HG03175 (cell line): ENCODE data around the gene MAPK8.

Experiments
- ATAC-seq: cut with Tn5 transposase; IDR thresholded peaks from one replicate; pipeline ENCODE4 v1.9.1; 2021; ENCODE audit warnings: mild to moderate bottlenecking, moderate library complexity; ENCODE audit not compliant: unreplicated experiment

Gene MAPK8

DNA sequence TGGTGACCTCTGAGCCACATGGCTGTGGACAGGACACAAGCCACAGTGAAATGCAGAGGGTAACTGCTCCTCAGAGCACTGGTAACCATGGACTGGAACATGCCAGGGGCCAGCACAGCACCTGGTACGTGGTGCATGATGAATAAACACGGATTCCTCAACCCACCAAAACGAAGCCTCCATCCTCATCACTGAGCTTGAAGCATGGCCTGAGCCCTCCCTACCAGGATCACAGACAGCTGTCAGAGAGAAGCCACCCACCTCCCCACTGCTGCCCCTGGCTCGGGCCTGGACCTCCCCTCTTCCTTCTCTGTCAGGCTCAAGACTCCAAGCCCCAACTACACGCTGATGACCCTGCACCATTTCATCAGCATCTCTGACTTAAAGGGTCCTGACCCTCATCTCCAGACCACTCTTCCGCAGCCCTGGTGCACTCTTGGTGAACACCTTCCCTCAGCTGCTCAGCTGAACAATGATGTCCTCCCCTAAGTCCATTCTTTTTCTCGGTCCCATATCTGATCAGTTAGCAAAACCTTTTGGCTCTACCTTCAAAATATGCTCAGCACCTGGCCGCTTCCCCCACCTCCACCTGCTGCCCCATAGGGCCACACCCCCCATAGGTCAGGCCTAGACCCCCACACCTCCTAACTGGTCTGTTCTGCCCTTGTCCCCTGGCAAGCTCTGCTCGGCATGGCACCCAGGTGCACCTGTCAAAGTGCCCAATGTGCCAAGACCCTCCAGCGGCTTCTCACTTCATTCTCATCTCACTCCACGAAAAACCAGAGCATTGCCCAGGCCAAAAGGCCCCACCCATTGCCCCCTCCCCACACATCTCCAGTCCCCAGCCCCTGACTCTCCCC is 141.1 kb downstream of the MAPK8 start:
- no peak for ATAC-seq

DNA sequence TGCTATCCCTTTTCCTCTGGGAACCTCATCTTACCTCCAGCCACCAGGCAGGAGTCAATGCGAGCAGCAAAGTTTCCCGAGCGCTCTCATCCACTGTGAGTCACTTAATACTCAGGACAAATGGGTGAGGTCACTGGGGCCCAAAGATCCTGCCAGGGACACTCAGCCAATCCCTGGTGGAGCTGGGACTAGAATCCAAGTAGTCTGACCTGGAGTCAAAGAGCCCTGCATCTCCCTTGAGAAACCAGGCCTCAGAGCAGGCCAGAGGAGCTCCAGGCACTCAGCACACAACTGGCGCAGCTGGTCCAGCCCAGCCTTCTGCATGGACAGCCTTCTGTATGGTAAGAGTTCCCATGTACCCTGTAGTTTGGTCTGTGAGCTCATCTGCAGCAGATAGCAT is 142.3 kb downstream of the MAPK8 start:
- ATAC-seq: no peak

DNA sequence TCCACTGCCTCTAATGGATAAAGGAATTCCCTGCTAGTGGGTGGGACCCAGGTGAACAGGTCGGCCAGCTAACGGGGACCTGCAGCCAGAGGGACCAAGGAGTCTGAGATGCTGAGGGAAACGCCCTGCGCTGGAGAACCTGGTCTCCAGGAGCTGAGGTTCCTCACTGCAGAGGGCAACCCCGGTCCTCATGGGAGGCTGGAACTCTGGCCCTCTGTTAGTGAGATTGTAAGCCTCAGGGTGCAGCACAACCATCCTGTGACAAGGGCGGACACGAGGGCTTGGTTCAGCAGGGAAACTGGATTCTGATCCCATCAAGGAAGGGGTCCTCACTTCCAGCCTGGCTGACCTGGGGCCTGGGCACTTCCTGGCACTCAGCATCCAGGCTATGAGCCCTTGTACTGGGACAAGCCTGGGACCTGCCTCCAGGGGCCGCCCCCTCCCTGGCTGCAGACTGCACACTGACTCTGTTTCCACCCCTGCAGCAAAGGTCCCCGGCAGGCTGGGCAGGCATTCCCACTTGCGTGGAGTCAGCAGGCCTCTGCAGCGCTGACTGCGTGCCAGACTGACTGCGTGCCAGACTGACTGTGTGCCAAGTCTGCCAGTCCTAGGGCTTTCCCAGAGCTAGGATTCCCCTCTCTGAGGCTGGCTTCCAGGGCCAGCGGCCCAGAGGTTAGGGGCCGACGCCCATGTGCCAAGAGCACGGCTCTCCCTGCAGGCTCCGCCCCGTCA is 143.2 kb downstream of the MAPK8 start:
- ATAC-seq: no peak

DNA sequence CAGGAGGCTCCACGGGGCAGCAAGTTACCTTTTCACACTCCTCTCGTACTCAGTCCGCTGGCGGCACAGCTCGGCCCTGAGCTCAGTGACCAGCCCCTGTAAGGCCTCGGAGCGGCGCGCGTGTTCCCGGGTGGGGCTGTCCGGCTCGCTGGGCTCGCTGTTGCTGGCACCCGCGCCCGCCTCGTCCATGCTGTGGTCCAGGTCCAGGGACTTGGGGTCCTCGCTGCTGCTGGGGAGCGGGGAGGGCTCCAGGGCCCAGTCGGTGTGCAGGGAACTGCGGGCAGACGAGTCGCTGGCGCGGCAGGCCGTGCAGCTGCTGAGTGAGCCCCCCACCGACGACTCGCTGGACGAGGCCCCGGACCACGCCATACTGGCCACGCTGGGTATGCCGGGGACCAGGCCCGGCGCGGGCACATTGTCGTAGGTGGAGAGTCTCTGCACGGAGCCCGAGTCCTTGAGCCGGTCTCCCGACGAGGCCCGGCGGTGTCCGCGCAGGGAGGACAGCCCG is 143.8 kb downstream of the MAPK8 start:
- ATAC-seq: no peak

DNA sequence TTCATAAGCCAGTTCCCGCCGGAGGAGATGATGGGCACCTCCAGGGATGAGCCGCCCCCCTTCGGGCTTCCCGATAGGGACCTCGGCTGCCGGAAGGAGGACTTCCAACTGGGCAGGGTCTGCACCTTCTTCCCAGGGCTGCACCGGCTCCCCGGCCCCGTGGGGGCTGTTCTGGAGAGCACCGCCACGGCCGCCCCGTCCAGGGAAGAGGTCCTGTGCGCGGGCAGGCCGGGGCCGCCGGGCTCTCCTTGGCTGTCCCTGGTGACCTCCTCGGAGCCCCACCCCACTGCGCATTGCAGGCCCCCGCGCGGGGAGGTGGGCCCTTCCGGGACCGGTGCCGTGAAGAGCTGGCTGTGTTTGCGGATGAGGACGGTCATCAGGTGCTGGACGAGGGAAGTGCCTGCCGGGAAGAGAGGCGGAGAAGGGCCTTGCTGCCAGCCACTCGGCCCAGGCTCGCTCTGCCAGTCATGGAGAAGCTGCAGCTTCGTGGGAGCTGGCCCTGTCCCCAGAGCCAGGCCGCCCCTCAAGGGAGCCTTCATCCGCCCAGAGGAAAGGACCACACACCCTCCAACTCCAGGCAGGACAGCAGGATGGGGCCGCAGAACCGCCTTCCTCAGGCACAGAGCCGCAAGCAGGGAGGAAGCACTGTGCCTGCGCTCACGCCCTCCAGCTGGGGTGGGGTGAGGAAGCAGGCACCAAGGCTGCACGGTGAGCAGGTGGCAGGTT is 144.4 kb downstream of the MAPK8 start:
- no peak for ATAC-seq

DNA sequence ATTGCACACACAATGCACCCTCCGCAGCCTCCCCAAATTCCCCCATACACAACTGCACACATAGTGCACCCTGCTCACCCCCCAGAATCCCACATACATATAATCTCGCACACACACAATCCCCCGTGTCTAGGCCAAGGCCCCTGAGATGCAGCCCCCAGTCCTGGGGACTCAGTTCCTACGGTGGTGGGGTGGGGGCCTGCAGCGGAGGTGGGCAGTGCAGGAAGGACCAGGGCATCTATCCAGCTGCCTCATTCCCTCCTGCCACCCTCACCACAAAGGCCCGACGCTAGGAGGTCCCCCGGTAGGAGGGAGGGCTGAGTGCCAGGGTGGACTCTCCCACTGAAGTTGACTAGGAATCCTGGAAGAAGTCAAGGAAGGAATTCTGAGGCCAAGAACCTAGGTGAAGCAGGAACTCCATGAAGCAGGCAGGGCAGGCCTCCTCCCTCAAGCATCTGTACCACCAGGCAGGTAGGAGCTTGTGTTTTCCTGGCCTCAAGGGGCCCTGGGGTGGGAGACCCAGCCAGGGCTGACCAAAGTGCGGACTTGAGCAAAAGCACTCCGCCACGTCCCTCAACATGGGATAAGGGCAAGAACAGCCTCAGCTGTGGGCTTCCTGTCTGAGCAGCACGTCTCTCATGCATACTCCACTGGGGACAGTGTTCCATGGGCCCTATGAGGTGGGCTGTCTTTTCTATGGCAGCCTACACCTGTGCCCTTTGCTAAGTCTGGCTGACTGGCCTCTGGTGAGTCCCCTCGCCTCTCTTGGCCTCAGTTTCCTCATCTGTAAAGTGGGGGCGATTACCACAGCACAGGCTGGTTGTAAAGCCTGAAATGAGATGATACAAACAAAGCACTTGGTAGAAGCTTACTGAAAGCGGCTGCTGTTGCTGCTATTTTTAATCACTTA is 145.7 kb downstream of the MAPK8 start:
- ATAC-seq: no peak

DNA sequence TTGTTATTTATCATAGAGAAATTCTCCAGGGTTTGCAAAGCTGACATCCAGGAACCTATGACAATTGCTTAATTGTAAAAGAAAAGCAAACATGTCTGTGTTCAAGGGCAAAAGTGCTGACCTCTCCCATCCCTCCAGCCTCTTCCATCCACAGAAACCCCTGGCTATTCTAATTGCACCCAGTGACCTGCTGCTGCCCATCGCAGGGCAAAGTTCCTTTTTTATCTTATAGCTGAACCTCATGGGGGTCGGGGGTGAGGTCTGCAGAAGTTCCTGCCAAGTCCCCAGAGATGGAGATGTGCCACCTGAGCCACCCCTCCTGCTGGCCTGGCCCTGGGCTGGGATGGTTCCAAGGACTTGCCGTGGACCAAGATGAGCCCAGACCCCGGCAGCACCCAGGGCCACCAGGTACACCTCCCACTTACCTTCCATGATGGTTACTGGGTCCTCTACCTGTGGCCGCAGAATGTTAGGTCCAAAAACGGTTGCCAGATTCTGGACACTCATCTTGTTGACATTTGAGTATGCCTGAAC is 146.5 kb downstream of the MAPK8 start:
- ATAC-seq: no peak

DNA sequence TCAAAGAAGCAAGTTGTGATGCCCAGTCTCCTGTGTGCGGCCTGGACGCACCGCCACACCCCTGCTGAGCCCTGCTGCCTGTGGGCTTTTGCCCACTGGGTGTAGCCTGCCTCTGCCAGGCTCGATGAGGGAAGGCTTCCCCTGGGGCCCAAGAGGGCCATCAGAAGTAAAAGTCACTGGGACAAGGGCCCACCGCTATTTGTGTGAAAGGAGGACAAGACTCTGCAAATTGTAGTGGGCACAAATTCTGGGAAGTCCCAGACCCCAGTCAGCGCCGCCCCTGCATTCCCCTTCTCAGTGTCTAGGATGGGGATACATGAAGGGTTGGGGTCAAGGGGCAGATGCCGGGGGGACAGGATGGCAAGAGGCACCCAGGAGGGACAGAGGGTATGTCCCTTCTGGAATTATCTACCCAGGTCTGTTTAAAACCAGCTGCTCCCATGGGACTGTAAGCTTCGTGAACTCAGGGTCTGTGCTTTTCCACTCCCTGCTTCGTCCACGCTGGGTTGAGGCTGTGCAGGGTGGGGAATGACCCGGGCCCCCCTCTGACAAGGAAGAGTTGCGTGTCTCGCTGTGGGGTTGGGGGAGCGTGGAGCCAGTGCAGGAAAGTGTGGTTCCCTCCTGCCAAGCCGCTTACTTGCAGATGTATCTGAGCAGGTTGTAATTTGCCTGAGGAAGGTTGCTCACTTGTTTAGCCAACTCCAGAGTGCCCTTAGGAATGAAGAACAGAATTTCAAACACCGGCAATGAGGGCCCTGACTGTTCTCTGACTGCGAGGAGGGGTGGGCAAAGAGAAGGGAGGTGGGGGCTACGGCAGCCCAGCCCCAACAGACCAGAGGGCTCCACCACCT is 147.2 kb downstream of the MAPK8 start:
- ATAC-seq: no peak

DNA sequence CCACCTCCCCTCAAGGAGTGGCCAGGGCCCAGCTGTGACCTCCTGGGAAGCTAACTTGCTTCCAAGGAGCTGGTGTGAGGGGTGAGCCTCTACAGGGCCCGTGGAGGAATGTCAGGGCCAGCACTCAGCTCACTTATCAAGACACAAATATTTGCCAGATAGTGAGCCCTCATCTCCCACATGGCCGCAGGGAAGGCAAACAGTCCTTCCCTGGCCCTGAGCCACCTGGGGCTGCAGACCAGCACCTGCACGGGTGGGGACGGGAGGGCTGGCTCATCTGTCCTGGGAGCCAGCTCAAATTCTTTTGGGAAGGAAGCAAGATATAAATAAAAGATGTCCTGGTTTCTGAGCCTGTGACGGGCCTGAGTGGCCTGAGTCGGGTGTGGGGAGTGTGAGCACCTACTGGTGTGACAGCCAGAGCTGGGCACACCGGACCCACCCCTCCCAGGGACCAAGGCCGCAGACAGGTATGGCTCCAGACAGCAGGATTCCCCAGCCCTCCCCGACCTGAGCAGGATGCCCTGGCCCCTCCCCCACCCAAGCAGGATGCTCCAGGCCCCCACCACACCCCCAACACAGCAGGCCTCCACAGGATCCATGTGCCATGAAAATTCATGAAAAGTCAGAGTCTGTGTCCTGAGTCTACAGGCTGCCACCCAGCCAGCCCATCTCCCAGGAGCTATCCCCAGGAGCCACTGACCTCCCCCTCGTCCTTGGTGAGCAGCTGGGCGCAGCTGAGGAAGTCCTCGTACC is 148.0 kb downstream of the MAPK8 start:
- ATAC-seq: no peak

DNA sequence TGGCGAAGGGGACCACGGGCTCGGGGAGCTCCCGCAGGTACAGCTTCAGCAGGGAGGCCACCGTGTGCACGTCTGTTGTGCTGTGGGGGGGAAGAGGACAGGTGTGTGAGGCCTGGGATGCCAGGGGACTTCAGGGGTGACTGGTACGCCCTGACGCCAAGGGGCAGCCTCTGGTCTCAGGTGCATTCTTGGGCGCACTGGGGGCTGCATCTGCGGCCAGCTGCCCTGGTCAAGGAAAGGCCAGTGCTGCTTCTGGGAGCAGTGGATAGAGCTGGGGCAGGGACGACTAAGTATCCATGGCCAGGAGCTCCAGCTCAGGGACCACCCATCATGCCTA is 148.5 kb downstream of the MAPK8 start:
- ATAC-seq: no peak

DNA sequence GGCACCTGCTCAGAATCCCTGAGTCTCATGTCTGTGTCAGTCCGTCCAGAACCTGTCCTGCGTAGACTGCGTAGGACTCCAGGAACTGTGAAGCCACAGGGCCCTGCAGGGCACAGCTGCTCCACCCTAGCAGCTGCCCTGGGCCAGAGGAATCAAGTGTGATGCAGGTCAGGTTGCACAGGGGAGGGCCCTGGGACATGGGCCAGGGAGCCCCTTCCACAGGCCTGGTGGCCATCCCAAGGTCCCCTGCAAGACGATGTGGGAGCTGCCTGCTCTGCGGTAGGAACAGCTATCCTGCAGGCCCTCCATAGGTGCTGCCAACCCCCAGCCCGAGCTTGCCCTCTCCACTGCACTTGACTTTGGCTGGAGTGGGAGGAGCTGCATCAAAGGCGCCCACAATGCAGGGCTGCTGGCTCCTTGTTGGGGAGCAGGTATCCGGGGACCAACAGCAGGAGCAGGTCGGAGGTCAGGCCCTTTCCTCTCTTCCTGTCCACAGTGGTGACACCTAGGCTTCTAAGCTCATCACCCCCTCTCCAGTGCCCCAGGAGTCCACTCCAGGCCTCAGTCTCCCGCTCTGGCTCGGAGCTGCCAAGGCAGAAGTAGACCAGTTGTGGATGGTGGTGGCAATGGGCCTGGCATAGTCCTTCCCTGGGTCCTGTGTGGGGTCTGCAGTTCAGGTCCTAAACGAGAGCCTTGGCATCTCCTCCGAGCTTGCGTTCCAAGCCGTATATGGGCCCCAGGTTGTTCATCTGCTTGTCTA is 149.1 kb downstream of the MAPK8 start:
- ATAC-seq: no peak

DNA sequence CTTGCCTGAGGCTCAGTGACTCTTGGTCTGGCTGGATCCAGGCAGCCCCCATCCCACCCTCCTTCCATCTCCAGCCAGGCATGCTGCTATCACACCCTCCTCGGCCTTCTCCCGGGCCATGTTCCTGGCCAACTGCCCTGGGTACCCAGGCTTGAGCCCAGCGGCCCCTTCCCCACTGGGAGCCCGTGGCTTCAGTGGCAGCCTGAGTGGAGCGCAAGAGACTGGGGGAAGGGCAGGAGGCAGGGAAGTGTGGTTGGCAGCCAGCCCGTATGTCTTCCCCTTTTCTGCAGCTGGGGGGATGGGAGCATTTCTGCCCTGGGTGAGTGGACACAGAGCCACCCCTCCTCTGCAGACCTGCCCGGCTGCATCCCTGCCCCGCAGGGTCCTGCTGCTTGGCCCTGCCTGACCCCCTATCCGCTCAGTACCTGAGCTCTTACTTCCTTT is 149.9 kb downstream of the MAPK8 start:
- ATAC-seq: no peak

DNA sequence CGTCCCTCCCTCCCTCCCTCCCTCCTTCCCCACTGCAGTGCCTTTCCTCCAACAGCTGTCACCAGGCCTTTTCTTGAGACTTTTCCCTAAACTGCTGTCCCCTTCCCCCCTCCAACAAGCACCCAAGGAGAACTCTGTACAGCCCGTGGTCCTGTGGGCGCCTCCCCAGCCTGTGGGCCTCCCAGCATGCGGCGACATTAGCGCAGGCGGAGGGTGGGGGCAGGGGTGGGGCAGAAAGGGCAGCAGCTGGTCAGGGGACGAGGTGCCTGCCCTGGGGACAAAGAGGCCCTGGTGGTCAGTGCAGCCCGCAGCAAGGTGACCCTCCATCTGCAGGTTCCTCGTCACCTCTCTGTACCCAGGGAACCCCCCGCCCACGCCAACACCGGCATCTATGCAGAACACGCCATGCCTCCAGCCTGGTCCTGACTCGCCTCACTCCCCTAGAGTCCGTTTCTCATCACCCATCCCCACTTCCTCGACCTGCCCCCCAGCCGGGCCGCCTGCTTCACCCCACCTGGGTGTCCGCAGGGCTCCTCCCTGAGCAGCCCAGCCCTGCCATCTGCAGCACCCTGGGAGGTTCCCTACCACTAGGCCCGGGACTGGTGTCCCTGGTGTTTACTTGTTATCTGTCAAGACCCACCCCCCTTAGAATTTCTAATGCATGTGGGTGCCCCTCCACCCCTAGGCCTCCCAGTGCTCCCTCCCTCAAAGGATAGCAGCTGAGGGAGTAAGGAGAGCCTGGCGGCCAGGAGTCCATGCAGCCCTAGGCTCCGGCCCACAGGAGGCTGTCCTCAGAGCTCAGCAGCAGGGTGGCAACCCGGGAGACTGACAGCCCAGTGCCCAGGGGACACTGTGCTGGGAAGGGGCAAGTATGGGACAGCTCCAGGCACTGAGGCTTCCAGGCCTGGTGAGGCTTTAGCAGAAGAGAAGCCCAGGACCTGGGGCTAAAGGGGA is 150.6 kb downstream of the MAPK8 start:
- no peak for ATAC-seq

DNA sequence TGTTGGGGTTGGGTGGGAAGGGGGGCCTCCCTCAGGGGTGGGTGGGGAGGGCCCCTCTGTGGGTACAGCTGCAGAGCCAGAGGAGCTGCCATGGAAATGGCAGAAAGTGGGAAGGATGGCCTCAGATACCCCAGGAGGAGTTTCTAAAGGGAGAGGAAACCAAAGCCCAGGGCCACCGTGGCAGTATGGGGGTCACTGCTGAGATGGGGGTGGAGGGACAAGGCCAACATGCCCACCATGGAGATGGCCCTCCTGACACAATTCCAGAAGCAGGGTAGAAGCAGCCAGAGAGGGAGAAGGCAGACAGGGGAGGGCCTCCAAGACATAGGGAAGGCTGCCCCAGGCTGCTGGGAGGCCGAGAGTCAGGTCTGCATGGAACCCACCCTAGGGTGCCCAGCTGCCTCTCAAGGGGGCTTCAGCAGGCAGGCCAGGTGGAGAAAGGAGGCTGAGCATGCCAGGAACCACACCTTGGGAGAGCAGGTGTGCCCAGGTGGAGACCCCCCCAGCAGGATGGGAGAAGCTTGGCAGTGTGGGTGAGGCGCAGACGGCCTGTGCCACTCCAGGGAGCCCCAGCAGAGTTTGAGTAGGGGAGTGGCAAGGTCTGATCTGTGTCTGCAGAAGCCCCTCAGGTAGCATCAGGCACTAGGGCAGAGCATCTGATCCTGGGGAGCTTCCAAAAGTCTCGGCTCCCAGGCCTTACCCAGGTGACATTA is 151.6 kb downstream of the MAPK8 start:
- no peak for ATAC-seq

DNA sequence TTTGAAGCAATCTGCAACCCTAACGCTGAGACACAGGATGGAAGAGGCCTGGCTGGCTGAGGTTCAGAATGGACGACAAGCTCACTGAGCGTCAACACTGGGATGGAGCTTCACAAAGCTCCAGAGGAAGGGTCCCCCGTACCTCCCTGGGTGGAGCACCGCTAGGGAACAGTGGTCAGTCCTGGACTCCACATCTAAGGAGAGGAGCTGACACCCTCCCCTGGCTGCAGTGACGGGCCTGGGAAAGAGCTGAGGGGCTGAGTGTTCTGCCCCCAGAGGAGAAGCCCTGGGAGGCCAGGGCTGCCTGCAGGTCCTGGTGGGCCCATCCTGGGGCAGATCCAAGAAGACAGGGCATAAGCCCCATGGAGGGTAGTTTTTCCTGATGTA is 152.2 kb downstream of the MAPK8 start:
- no peak for ATAC-seq
